Activated T-cell treated with anti-CD3 and anti-CD28 coated beads for 48 hours (primary cell): ENCODE measurements around the gene SOX4.

ENCODE experiments used
- DNase-seq: peaks from one replicate; pipeline ENCODE4 v3.0.0-alpha.2; 2020; ENCODE audit warnings: low read depth

Gene SOX4

GRCh38 chr6:21594416-21595281 lies 1.1 kb downstream of the SOX4 start:
- DNase-seq, result peak; percentile 18

DNA sequence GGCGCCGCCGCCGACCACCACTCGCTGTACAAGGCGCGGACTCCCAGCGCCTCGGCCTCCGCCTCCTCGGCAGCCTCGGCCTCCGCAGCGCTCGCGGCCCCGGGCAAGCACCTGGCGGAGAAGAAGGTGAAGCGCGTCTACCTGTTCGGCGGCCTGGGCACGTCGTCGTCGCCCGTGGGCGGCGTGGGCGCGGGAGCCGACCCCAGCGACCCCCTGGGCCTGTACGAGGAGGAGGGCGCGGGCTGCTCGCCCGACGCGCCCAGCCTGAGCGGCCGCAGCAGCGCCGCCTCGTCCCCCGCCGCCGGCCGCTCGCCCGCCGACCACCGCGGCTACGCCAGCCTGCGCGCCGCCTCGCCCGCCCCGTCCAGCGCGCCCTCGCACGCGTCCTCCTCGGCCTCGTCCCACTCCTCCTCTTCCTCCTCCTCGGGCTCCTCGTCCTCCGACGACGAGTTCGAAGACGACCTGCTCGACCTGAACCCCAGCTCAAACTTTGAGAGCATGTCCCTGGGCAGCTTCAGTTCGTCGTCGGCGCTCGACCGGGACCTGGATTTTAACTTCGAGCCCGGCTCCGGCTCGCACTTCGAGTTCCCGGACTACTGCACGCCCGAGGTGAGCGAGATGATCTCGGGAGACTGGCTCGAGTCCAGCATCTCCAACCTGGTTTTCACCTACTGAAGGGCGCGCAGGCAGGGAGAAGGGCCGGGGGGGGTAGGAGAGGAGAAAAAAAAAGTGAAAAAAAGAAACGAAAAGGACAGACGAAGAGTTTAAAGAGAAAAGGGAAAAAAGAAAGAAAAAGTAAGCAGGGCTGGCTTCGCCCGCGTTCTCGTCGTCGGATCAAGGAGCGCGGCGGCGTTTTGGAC lies 2.0 kb downstream of the SOX4 start:
- DNase-seq, result no peak

DNA sequence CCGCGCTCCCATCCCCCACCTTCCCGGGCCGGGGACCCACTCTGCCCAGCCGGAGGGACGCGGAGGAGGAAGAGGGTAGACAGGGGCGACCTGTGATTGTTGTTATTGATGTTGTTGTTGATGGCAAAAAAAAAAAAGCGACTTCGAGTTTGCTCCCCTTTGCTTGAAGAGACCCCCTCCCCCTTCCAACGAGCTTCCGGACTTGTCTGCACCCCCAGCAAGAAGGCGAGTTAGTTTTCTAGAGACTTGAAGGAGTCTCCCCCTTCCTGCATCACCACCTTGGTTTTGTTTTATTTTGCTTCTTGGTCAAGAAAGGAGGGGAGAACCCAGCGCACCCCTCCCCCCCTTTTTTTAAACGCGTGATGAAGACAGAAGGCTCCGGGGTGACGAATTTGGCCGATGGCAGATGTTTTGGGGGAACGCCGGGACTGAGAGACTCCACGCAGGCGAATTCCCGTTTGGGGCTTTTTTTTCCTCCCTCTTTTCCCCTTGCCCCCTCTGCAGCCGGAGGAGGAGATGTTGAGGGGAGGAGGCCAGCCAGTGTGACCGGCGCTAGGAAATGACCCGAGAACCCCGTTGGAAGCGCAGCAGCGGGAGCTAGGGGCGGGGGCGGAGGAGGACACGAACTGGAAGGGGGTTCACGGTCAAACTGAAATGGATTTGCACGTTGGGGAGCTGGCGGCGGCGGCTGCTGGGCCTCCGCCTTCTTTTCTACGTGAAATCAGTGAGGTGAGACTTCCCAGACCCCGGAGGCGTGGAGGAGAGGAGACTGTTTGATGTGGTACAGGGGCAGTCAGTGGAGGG lies 2.8 kb downstream of the SOX4 start:
- no peak for DNase-seq

- no peak for DNase-seq
These were observed 3.6 kb downstream of the SOX4 start for GRCh38 chr6:21596949-21597682.

GRCh38 chr6:21597801-21598673 lies 4.5 kb downstream of the SOX4 start:
- DNase-seq, result no peak

- DNase-seq, result no peak
These were observed 5.1 kb downstream of the SOX4 start for GRCh38 chr6:21598674-21599023.

DNA sequence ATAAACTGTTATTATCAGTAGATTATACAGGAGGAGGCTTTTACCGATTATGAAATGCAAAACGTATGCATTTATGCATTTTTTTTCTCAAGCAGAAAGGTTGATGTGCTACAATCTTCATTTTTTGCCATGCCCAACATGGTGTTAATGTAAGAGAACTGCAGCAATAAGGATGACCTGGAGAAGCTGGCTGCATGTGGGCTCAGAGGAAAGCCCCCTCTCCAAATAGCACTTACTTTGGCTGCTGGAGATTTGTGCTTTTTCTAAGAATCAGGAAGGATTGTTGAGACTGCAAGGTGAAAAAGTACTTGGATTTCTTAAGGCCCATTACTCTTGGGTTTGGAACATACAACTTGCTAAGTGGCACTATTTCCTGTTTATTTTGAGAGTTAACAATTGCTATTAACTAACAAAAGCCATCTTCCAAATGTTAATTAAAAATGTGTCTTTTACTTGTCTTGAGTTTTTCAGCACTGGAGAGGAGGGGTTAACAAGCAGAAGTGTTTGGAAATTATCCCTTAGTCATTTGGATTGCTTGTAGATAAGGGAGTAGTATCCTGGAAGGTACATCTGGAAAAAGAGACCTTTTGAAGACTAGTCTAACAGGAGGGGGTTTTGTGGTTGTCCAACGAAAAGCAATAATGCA lies 5.6 kb downstream of the SOX4 start:
- DNase-seq, result no peak

GRCh38 chr6:21601339-21601923 lies 7.9 kb downstream of the SOX4 start:
- no peak for DNase-seq

GRCh38 chr6:21601932-21602390 lies 8.4 kb downstream of the SOX4 start:
- no peak for DNase-seq

DNA sequence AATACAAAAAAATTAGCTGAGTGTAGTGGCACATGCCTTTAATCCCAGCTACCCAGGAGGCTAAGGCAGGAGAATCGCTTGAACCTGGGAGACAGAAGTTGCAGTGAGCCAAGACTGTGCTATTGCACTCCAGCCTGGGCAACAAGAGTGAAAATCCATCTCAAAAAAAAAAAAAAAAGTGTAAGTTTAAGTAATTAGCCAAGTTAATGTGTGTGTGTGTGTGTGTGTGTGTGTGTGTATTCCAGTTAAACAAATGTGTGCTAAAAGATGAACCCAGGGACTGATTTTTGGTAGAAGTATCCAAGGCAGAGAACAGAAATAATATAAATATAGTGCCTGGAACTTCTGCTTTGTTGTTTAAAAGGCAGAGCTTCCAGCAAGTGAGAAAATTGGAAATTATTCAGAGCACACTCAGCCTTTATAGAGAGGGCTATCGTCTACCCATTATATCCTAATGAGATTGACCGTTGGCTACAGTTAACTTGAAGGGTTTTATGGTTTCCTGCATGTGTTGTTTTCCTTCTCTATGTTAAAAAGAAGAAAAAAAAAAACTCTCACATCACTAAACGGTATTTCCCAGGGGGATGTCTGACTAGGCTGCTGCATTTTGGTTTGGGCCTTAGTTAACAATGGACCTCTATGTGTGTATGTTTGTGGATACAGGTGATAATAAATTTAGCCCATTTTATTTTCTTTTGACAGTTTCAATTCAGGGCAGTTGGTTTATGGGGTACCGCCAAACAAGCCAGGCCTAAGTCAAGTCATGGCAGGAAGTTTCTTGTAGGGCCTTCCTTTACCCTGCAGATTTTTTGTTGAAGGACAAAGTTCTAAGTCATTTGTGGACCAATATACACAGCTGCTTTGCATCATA lies 9.8 kb downstream of the SOX4 start:
- DNase-seq, result no peak

DNA sequence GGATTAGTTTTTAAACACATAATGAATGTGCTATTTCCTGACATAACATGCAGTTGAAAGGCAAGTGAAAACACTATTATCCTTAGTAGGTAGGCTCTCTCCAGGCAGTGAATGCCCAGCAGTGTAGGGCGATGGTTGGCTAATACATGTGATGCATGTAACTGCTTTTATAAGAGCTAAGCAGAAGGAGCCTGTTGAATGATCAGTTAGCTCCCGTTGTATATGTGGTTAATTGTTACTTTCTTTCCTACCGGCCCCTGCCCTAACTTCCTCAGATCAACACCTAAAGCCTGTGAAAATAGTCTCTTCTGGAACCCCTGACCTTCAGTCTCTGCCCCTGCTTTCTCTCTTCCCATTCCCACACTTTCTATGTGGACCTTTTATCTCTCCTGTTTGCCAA lies 10.5 kb downstream of the SOX4 start:
- DNase-seq, result no peak

- DNase-seq, result no peak
These were observed 11.6 kb downstream of the SOX4 start for GRCh38 chr6:21605166-21605565.

DNA sequence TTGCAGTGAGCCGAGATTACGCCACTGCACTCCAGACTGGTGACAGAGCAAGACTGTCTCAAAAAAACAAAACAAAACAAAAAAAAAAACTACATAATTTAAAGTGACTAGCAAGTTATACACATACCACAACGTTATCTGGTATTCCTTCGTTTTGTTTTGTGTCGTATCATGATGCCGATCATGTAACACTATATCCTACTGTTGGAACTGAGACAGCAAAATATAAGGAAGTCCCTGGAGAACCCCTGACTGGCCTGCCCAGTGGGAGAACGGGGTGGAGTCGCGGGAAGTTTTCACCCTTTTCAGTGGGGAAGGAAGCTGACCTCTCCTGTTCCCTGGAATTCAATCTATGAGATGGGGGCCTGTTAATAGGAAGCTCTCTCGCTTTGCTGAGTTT lies 15.1 kb downstream of the SOX4 start:
- DNase-seq, result no peak

GRCh38 chr6:21609881-21610329 lies 16.4 kb downstream of the SOX4 start:
- no peak for DNase-seq

GRCh38 chr6:21610341-21610740 lies 16.8 kb downstream of the SOX4 start:
- no peak for DNase-seq

- no peak for DNase-seq
These were observed 17.9 kb downstream of the SOX4 start for GRCh38 chr6:21611485-21611884.

GRCh38 chr6:21612067-21612745 lies 18.7 kb downstream of the SOX4 start:
- DNase-seq, result no peak

DNA sequence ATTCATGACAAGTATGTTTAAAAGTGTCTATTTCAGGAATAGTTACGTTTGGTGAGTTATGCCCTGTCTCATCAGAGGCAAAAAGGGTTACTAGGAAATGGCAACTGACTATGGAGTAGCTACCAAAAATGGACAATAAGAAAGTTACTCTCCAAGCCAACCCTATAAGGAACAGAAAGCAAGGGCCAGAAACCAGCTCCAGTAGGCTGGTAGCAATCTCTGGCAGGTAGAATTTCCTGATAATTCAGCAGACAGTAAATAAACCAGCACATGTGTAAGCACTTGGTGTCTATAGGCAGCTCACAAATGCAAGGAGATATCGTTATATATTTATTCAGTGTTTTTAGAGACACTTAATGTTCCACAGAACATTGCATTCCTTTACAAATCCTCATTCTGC lies 20.3 kb downstream of the SOX4 start:
- no peak for DNase-seq
